AG09309 (cell line): Measurements from ENCODE around the gene CXCL6.

Source experiments
- DNase-seq: peaks from one replicate; pipeline ENCODE4 v3.0.0-alpha.2; 2010; ENCODE audit warnings: low read depth
- H3K4me3 ChIP-seq: 2 replicates; pipeline ENCODE4 v1.5.1; 2011; ENCODE audit warnings: mild to moderate bottlenecking, low read depth, low read length, moderate library complexity; ENCODE audit not compliant: control insufficient read depth
- TF ChIP-seq, protein P1 (sequence below): IDR thresholded peaks from 2 replicates; pipeline ENCODE4 v1.5.1; 2011; ENCODE audit warnings: mild to moderate bottlenecking, low read depth, low read length, inconsistent platforms; ENCODE audit not compliant: insufficient read depth, control insufficient read depth; ENCODE audit errors: missing control alignments

Gene CXCL6

DNA sequence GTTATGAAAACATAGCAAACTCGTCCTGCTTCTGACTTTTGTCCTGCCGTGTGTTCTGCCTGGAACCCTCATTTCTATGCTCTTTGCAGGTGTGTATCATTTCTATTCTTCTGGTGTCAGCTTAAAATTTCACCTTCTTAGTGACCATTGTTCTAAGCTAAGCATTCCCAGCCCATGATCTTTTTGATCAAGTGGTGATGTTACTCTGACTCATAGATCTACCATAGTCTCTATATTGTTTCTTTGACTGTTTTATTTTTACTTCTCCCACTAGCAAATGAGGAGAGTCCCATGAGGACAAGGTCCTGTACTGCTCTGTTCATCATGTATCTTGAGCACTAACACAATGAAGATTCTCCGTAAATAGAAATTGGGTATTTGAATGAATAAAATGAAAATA, 14.1 kb upstream of the CXCL6 start:
- DNase-seq = no peak
- TF ChIP-seq, protein P1, sequence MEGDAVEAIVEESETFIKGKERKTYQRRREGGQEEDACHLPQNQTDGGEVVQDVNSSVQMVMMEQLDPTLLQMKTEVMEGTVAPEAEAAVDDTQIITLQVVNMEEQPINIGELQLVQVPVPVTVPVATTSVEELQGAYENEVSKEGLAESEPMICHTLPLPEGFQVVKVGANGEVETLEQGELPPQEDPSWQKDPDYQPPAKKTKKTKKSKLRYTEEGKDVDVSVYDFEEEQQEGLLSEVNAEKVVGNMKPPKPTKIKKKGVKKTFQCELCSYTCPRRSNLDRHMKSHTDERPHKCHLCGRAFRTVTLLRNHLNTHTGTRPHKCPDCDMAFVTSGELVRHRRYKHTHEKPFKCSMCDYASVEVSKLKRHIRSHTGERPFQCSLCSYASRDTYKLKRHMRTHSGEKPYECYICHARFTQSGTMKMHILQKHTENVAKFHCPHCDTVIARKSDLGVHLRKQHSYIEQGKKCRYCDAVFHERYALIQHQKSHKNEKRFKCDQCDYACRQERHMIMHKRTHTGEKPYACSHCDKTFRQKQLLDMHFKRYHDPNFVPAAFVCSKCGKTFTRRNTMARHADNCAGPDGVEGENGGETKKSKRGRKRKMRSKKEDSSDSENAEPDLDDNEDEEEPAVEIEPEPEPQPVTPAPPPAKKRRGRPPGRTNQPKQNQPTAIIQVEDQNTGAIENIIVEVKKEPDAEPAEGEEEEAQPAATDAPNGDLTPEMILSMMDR = no peak
- no peak overlapping the region for H3K4me3 ChIP-seq

DNA sequence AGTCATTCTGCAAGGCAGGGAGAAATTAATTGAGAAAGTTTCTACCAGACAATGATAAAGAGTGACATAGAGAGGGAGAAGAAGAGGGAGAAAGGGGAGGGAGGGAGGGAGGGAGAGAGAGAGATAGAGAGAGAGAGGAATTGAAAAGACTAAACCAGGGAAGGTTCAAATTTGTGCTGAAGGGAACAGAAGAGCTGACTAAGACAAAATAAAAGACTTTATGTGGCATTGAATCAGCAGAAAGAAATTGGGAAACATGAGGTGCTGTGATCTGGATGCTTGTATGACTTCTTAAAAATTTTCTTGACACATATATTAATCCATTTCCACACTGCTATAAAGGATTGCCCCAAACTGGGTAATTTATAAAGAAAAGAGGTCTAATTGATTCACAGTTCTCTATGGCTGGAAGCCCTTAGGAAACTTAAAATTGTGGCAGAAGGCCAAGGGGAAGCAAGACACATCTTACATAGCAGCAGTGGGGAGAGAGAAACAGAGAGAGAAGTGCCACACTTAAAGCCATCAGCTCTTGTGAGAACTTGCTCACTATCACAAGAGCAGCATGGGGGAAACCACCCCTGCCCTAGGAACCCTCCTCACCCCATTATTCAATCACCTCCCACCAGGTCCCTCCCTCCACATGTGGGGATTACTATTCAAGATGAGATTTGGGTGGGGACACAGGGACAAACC, 13.5 kb upstream of the CXCL6 start:
- no peak overlapping the region for H3K4me3 ChIP-seq
- DNase-seq = no peak
- TF ChIP-seq, protein P1 = no peak

DNA sequence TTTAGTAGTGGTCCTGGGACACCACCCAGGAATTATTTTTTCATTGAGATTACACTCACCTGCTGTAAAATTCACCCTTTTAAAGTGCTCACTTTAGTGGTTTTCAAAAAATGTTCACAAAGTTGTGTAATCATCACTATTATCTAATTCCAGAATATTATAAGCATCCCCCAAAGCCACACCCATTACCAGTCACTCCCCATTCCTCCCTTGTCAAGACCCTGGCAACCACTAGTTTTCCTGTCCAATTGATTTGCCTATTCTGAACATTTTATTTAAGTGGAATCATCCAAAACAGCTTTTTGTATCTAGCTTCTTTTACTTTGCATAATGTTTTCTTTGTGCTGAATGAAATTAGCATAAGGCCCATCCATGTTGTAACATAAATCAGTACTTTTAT, 12.7 kb upstream of the CXCL6 start:
- TF ChIP-seq, protein P1 = no peak
- no peak overlapping the region for H3K4me3 ChIP-seq
- DNase-seq = no peak

DNA sequence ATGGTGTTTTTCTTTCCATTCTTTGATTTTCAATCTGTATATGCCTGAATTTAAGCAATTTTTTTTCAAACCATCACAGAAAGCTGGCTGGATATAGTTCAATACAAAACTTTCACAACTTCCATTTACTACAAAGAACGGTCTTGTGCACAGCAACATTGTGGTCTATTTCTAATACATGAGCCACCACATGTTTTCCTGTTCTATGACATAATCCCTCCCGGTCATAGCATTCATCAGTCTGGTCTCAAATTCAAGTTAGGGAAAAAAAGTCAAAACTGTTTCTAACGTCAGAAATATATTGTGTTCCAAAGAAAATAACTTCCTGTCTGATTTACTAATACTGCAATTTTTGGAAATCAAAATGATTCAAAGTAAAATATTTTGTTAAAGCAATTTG, 7.5 kb upstream of the CXCL6 start:
- no peak overlapping the region for H3K4me3 ChIP-seq
- TF ChIP-seq, protein P1 = no peak
- DNase-seq = no peak

DNA sequence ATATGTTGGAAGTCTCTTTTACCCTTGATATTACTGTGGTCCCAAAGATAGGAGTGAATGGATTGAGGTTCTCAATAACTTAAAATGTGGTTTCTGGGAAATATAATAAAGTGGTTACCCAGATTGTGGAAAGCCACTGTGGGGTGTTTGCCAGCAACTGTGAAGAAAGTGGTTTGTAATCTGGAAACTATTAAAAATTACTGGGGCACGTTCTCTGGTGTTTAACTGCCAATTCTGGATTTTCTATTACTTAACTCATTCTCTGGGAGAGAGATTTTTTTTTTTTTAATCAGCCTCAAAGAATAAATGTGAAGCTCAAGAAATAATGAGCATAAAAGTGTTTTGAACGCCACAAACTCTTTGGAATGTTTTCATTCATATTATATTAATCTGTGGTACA, 4.9 kb upstream of the CXCL6 start:
- TF ChIP-seq, protein P1 = no peak
- DNase-seq = no peak
- H3K4me3 ChIP-seq = no peak overlapping the region

DNA sequence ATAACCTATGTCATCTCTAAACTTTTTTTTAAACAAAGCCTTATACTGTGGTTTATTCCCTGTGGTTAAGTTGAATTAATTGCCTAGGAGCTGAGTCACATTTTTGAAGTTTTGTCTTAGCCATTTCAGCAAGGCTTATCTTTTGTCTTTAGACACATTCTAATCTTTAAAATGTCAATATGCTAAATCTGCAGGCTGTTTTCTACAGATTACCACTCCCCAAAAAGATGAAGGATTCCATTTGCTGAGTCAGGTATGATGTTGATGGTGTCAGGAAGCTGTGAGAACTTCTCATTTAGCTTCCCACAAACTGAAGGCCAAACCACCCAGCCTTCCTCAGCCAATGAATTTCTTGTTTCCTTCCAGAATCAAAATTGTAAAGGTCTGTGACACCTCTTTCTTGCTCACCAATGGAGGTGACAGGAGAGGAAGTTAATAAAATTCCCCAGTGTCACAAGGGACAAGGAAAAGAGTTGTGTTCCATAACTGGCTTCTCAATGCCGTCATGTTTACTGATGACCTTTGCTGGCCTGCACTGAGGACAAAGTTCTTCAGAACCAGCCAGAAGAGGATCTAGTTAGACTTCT, 3.7 kb upstream of the CXCL6 start:
- no peak for DNase-seq
- H3K4me3 ChIP-seq = no peak overlapping the region
- TF ChIP-seq, protein P1 = no peak
